ENCODE measurements around the gene SKA3.
A peak's percentile ranks its signal among the peaks of the same experiment; 100 is the strongest.
"Not testable (repeated sequence)": the region's sequence is repeated elsewhere in the genome, so short reads cannot be mapped to it uniquely, and the experiment has no call there.

The SKA3 gene

GRCh38 chr13:21176982-21177284 is 581 bp upstream of the SKA3 start:
- no peak for DNase-seq (ENCODE audit: low read depth)
- in situ Hi-C loops (cut with HindIII; ENCODE audit: low sequenced_read_pairs), result no loop called here
- peak overlapping the region; percentile 84 for H3K4me3 ChIP-seq (ENCODE audit: low read depth, low read length)
- TF ChIP-seq CTCF (IDR thresholded peaks at IDR 0.05; ENCODE audit: low read depth, low read length, missing control alignments), result no peak

- in situ Hi-C loops (cut with HindIII; ENCODE audit: low sequenced_read_pairs), result no loop called here
- no peak for DNase-seq (ENCODE audit: low read depth)
These were observed 617 bp downstream of the SKA3 start for GRCh38 chr13:21175656-21176214.

GRCh38 chr13:21173767-21174166 is 2.6 kb downstream of the SKA3 start:
- in situ Hi-C loops (cut with HindIII; ENCODE audit: low sequenced_read_pairs); H3K4me3 ChIP-seq (ENCODE audit: low read depth, low read length); DNase-seq (ENCODE audit: low read depth): not testable (repeated sequence)

More at GRCh38 chr13:21175656-21176214, 617 bp downstream of the SKA3 start:
- TF ChIP-seq CTCF (IDR thresholded peaks at IDR 0.05; ENCODE audit: low read depth, low read length, missing control alignments), result no peak
- H3K4me3 ChIP-seq (ENCODE audit: low read depth, low read length), result peak overlapping the region; percentile 84

DNA sequence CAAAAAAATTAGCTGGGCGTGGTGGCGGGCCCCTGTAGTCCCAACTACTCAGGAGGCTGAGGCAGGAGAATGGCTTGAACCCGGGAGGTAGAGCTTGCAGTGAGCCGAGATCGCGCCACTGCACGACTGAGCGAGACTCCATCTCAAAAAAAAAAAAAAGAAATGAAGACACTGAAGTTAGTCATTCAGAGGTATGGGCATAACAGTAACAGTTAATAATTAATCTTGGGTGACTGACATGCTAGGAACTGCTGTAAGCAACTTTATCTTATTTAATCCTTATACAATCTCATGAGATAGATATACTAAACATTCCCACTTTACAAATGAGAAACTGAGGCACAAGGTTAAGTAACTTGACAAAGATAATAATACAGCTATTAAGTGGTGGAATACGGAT is 4.9 kb downstream of the SKA3 start:
- DNase-seq (ENCODE audit: low read depth), result no peak
- in situ Hi-C loops (cut with HindIII; ENCODE audit: low sequenced_read_pairs), result no loop called here
- no peak for TF ChIP-seq CTCF (IDR thresholded peaks at IDR 0.05; ENCODE audit: low read depth, low read length, missing control alignments)
- H3K4me3 ChIP-seq (ENCODE audit: low read depth, low read length), result no peak overlapping the region

DNA sequence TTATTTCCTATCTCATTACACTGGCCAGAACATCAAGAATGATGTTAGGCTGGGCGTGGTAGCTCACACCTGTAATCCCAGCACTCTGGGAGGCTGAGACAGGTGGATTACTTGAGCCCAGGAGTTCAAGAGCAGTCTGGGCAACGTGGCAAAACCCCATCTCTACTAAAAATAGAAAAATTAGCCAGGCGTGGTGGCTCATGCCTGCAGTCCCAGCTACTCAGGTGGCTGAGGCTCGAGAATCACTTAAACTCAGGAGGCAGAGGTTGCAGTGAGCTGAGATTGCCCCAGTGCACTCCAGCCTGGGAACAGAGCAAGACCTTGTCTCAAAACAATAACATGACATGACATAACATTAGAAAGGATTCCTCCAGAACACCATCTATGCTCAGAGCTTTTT is 10.7 kb downstream of the SKA3 start:
- in situ Hi-C loops (cut with HindIII; ENCODE audit: low sequenced_read_pairs); H3K4me3 ChIP-seq (ENCODE audit: low read depth, low read length); DNase-seq (ENCODE audit: low read depth): not testable (repeated sequence)

DNA sequence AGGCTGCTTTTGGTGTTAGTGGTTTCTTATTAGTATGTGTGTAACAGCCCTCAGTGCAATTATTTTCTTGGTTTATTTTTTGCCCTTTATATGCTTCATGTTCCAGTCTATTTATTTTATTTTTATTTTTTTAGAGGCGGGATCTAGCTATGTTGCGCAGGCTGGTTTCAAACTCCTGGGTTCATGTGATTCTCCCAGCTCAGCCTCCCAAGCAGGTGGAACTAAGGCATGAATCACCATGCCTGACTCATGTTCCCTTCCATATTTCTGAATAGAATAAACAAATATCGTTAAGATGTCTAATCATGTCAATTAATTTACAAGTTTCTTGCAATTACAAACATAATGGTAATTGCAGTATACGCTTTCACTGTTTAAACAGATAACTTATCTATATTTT is 11.7 kb downstream of the SKA3 start:
- TF ChIP-seq CTCF (IDR thresholded peaks at IDR 0.05; ENCODE audit: low read depth, low read length, missing control alignments), result no peak
- DNase-seq (ENCODE audit: low read depth), result no peak
- H3K4me3 ChIP-seq (ENCODE audit: low read depth, low read length), result no peak overlapping the region
- in situ Hi-C loops (cut with HindIII; ENCODE audit: low sequenced_read_pairs), result no loop called here

DNA sequence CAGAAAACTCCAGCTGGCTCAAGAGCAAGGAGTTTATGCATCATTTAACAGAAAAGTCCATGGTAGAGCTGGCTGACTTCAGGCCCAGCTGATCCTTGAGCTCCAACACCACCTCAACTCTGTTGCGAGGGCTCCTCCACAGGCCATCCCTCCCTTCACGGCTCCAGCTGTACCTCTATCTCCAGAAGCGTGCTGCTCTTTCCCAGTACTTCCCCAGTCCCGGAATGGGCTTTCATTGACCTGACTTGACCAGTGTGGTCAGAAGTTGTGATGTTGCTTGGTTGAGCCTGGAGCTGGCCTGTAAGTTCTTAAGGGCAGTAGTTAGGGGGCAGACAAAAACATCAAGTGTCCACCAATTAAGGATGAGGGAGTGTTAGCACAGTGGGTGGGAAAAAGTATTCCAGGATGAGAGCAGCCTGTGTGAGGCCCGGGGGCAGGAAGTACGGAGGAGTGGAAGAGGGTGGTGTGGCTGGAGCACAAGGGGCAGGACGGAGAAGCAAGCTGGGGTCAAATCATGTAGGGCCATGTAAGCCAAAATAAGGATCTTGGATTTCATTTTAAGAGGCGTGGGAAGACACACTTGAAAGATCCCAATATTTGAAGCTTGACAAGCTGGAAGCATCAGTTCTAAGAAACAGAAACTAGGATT is 24.0 kb downstream of the SKA3 start:
- in situ Hi-C loops (cut with HindIII; ENCODE audit: low sequenced_read_pairs), result no loop called here
- no peak for DNase-seq (ENCODE audit: low read depth)
- no peak for TF ChIP-seq CTCF (IDR thresholded peaks at IDR 0.05; ENCODE audit: low read depth, low read length, missing control alignments)
- H3K4me3 ChIP-seq (ENCODE audit: low read depth, low read length), result no peak overlapping the region

- in situ Hi-C loops (cut with HindIII; ENCODE audit: low sequenced_read_pairs), result no loop called here
- TF ChIP-seq CTCF (IDR thresholded peaks at IDR 0.05; ENCODE audit: low read depth, low read length, missing control alignments), result no peak
- no peak for DNase-seq (ENCODE audit: low read depth)
These were observed 26.3 kb downstream of the SKA3 start for GRCh38 chr13:21150013-21150412.

More at GRCh38 chr13:21150013-21150412, 26.3 kb downstream of the SKA3 start:
- H3K4me3 ChIP-seq (ENCODE audit: low read depth, low read length), result no peak overlapping the region

Measured in astrocyte of the cerebellum (primary cell).